Liver (tissue), 3 donors: ENCODE measurements around the gene SMIM7.

ENCODE experiments used
- EGR1 ChIP-seq, 2 donors: IDR thresholded peaks; 2 replicates each; pipeline ENCODE4 v1.6.1; 2016 to 2018; ENCODE audit warnings: antibody characterized with exemption in 2 of 2, low read depth in 2 of 2
- FOXA1 ChIP-seq: IDR thresholded peaks from 2 replicates; pipeline ENCODE4 v1.6.1; 2016; ENCODE audit warnings: antibody characterized with exemption
- JUND ChIP-seq, 2 donors: IDR thresholded peaks; 2 replicates each; pipeline ENCODE4 v1.6.1; 2016; ENCODE audit warnings: antibody characterized with exemption in 2 of 2
- RAD21 ChIP-seq, 2 donors: IDR thresholded peaks; 2 replicates each; pipeline ENCODE4 v1.6.1; 2016; ENCODE audit warnings: antibody characterized with exemption in 2 of 2, mild to moderate bottlenecking in 2 of 2
- RXRA ChIP-seq, 2 donors: IDR thresholded peaks; 2 replicates each; pipeline ENCODE4 v1.6.1; 2017 to 2018; ENCODE audit warnings: antibody characterized with exemption in 2 of 2, mild to moderate bottlenecking in 1 of 2
- TAF1 ChIP-seq: conservative IDR thresholded peaks from 2 replicates; pipeline ENCODE4 v1.6.1; 2016; ENCODE audit warnings: antibody characterized with exemption, mild to moderate bottlenecking
- YY1 ChIP-seq: IDR thresholded peaks from 2 replicates; pipeline ENCODE4 v1.6.1; 2016; ENCODE audit warnings: antibody characterized with exemption, mild to moderate bottlenecking
- TF ChIP-seq, protein P1 (sequence below): fragments of 150-350 bp; IDR thresholded peaks from 2 replicates; pipeline ENCODE4 v1.5.1; 2017; ENCODE audit warnings: improper control_type of control experiment, low read depth, low read length; ENCODE audit not compliant: missing input control
- TF ChIP-seq, protein P2 (sequence below): IDR thresholded peaks from 2 replicates; pipeline ENCODE4 v1.6.1; 2016; ENCODE audit warnings: antibody characterized with exemption
- TF ChIP-seq, protein P3 (sequence below): IDR thresholded peaks from 2 replicates; pipeline ENCODE4 v1.6.1; 2016; ENCODE audit warnings: antibody characterized with exemption, mild to moderate bottlenecking
- donor health status: healthy.
- donor health status: healthy.

DNA sequence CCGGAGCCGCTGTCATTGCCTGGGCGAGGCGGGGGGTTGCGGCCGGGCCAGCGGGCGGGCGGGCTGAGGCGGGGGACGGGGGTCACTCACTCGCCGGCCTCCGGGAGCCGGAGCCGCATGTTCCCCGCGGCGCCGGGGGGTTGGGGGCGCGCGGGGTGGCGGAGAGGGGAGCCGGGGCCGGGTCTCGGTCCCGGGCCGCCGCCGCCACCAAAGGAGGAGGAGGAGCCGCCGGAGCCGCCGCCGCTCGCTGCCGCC is 32.1 kb downstream of the SMIM7 start:
- no peak for TF ChIP-seq YY1
- TF ChIP-seq, protein P1, sequence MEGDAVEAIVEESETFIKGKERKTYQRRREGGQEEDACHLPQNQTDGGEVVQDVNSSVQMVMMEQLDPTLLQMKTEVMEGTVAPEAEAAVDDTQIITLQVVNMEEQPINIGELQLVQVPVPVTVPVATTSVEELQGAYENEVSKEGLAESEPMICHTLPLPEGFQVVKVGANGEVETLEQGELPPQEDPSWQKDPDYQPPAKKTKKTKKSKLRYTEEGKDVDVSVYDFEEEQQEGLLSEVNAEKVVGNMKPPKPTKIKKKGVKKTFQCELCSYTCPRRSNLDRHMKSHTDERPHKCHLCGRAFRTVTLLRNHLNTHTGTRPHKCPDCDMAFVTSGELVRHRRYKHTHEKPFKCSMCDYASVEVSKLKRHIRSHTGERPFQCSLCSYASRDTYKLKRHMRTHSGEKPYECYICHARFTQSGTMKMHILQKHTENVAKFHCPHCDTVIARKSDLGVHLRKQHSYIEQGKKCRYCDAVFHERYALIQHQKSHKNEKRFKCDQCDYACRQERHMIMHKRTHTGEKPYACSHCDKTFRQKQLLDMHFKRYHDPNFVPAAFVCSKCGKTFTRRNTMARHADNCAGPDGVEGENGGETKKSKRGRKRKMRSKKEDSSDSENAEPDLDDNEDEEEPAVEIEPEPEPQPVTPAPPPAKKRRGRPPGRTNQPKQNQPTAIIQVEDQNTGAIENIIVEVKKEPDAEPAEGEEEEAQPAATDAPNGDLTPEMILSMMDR, result no peak
- TF ChIP-seq, protein P2, sequence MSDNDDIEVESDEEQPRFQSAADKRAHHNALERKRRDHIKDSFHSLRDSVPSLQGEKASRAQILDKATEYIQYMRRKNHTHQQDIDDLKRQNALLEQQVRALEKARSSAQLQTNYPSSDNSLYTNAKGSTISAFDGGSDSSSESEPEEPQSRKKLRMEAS, result no peak
- TF ChIP-seq TAF1, result no peak
- TF ChIP-seq JUND (IDR thresholded peaks at IDR 0.05), result no peak
- TF ChIP-seq RXRA (IDR thresholded peaks at IDR 0.05), result no peak
- no peak for TF ChIP-seq EGR1 (IDR thresholded peaks at IDR 0.05; ENCODE audit: low read depth in 2 of 2)
- no peak for TF ChIP-seq RAD21 (IDR thresholded peaks at IDR 0.05)
- TF ChIP-seq, protein P3, sequence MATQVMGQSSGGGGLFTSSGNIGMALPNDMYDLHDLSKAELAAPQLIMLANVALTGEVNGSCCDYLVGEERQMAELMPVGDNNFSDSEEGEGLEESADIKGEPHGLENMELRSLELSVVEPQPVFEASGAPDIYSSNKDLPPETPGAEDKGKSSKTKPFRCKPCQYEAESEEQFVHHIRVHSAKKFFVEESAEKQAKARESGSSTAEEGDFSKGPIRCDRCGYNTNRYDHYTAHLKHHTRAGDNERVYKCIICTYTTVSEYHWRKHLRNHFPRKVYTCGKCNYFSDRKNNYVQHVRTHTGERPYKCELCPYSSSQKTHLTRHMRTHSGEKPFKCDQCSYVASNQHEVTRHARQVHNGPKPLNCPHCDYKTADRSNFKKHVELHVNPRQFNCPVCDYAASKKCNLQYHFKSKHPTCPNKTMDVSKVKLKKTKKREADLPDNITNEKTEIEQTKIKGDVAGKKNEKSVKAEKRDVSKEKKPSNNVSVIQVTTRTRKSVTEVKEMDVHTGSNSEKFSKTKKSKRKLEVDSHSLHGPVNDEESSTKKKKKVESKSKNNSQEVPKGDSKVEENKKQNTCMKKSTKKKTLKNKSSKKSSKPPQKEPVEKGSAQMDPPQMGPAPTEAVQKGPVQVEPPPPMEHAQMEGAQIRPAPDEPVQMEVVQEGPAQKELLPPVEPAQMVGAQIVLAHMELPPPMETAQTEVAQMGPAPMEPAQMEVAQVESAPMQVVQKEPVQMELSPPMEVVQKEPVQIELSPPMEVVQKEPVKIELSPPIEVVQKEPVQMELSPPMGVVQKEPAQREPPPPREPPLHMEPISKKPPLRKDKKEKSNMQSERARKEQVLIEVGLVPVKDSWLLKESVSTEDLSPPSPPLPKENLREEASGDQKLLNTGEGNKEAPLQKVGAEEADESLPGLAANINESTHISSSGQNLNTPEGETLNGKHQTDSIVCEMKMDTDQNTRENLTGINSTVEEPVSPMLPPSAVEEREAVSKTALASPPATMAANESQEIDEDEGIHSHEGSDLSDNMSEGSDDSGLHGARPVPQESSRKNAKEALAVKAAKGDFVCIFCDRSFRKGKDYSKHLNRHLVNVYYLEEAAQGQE, result no peak
- no peak for TF ChIP-seq FOXA1
